ENCODE measurements around the gene RAD23B. TPM values are rescaled to one million over a fixed set of nuclear protein-coding genes. Genes with fewer than 3 reads are reported as not detected.

Gene RAD23B
- polyA plus RNA-seq, 1 experiment = 229 TPM

DNA sequence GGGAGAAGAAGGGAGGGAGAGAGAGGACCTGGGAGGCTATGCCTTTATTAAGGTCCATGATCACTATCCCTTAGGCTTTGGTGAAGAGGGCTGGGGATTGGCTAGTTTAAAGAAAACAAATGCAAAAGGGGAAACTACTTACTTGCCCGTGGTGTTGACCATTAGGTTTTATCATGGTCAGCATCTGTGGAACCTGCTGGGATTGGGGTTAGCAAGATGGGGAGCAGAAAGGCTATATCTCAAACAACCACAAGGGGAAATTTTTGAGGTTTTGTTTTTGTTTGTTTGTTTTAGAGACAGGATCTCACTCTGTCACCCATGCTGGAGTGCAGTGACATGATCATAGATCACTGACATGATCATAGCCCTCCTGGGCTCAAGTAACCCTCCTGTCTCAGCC, 9.0 kb upstream of the RAD23B start:
- POLR2A ChIA-PET = no interaction called here

DNA sequence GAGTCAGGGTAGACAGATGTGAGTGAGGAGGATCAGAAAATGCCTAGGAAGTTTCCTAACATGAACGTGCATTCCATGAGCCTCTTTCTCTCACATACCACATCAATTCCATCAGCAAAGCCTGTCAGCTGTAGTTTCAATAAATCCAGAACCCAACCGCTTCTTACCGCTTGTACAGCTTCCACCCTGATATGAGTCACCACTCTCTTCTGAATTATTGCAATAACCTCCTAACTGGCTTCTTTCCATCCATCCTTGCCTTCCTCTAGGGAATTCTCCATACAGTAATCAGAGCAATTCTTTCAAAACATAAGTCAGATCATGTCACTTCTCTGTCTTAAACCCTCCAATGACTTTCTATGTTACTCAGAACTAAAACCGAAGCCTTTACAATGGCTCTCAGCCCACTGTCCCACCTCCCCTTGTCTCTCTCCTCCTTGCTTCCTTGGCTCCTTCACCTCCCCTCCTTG, 8.1 kb upstream of the RAD23B start:
- POLR2A ChIA-PET = no interaction called here

More for the DNA sequence above, 9.0 kb upstream of the RAD23B start:
- no peak overlapping the region for H3K4me3 ChIP-seq (ENCODE audit: low read depth, low read length)
- TF ChIP-seq, protein P1, sequence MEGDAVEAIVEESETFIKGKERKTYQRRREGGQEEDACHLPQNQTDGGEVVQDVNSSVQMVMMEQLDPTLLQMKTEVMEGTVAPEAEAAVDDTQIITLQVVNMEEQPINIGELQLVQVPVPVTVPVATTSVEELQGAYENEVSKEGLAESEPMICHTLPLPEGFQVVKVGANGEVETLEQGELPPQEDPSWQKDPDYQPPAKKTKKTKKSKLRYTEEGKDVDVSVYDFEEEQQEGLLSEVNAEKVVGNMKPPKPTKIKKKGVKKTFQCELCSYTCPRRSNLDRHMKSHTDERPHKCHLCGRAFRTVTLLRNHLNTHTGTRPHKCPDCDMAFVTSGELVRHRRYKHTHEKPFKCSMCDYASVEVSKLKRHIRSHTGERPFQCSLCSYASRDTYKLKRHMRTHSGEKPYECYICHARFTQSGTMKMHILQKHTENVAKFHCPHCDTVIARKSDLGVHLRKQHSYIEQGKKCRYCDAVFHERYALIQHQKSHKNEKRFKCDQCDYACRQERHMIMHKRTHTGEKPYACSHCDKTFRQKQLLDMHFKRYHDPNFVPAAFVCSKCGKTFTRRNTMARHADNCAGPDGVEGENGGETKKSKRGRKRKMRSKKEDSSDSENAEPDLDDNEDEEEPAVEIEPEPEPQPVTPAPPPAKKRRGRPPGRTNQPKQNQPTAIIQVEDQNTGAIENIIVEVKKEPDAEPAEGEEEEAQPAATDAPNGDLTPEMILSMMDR (IDR thresholded peaks at IDR 0.05; ENCODE audit: insufficient read depth, low read depth, low read length) = no peak
- H3K27me3 ChIP-seq (ENCODE audit: control insufficient read depth, insufficient read depth, low read length) = no peaks in the 10 kb centered on the region
- no peak for DNase-seq (ENCODE audit: low read depth)
- no peaks in the 10 kb centered on the region for H3K36me3 ChIP-seq (ENCODE audit: control insufficient read depth, insufficient read depth, low read length)
- CTCF ChIA-PET = interaction anchor here (0.8 to 1.5 kb wide), 2 partner anchors 11 to 22 kb away, joined by 3 to 4 read pairs; no protein-coding TSS in a partner anchor

DNA sequence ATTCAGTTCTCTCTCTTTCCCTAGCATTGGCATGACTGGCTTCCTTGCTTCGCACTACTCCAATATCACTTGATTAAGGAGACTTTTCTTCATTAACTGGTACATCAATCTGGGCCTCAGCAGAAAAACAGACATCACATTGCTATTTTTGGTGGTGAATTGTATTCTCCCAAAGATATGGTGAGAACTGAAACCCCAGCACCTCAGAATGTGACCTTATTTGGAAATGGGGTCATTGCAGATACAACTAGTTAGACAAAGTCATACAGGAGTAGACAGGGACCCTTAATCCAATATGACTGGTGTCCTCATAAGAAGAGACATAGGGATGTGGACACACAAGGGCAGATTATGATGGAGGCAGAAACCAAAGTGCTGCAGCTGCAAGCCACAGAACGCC, 7.5 kb upstream of the RAD23B start:
- ChIA-PET POLR2A (no interaction called here), CTCF (interaction anchor here (0.6 kb wide), 1 partner anchor 190 kb away, joined by 4 read pairs; no protein-coding TSS in a partner anchor)
- DNase-seq (ENCODE audit: low read depth) = no peak
- no peaks in the 10 kb centered on the region for H3K27me3 ChIP-seq (ENCODE audit: control insufficient read depth, insufficient read depth, low read length)
- H3K4me3 ChIP-seq (ENCODE audit: low read depth, low read length) = no peak overlapping the region
- TF ChIP-seq, protein P1 (IDR thresholded peaks at IDR 0.05; ENCODE audit: insufficient read depth, low read depth, low read length) = no peak
- H3K36me3 ChIP-seq (ENCODE audit: control insufficient read depth, insufficient read depth, low read length) = no peaks in the 10 kb centered on the region

More for the DNA sequence above, 8.1 kb upstream of the RAD23B start:
- peak; percentile 97 for DNase-seq (ENCODE audit: low read depth)
- H3K27me3 ChIP-seq (ENCODE audit: control insufficient read depth, insufficient read depth, low read length) = no peaks in the 10 kb centered on the region
- TF ChIP-seq, protein P1 (IDR thresholded peaks at IDR 0.05; ENCODE audit: insufficient read depth, low read depth, low read length) = no peak
- CTCF ChIA-PET = no interaction called here
- no peak overlapping the region for H3K4me3 ChIP-seq (ENCODE audit: low read depth, low read length)
- no peaks in the 10 kb centered on the region for H3K36me3 ChIP-seq (ENCODE audit: control insufficient read depth, insufficient read depth, low read length)

DNA sequence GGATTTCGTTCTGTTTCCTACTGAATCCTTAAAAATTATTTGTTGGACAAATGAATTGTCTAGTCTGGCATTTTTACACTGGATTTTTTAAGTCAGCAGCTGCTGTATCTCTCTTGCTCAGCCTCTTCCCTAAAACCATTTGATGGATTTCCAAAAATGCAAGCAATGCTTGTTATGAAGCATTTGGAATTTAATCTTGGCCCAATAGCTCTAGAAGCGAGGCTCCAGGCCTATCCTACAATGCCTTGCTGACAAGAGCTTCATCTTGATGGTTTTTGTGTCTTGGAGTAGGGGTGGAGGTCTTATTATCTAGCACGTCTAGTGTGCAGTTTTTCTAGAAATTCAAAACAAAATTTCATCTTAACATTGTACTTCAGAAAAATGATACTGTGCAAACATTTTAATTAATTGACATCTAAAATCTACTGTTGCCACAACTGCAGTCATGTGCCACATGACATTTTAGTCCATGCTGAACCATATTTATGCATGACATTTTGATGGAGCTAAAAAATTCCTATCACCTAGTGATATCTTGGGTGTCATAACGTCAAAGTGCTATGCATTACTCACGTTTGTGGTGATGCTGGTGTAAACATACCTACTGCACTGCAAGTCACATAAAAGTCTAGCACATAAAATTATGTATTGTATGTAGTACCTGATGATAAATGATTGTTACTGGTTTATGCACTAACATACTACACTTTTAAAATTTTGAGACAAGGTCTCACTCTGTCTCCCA, 5.9 kb upstream of the RAD23B start:
- no peaks in the 10 kb centered on the region for H3K36me3 ChIP-seq (ENCODE audit: control insufficient read depth, insufficient read depth, low read length)
- H3K4me3 ChIP-seq (ENCODE audit: low read depth, low read length) = no peak overlapping the region
- TF ChIP-seq, protein P1 (IDR thresholded peaks at IDR 0.05; ENCODE audit: insufficient read depth, low read depth, low read length) = no peak
- no peaks in the 10 kb centered on the region for H3K27me3 ChIP-seq (ENCODE audit: control insufficient read depth, insufficient read depth, low read length)
- CTCF ChIA-PET = interaction anchor here (0.7 to 1.1 kb wide), 2 partner anchors 26 to 46 kb away, joined by 3 read pairs; no protein-coding TSS in a partner anchor
- DNase-seq (ENCODE audit: low read depth) = peak; percentile 38
- POLR2A ChIA-PET = interaction anchor here (0.7 kb wide), 1 partner anchor 22 kb away, joined by 4 read pairs; no protein-coding TSS in a partner anchor

DNA sequence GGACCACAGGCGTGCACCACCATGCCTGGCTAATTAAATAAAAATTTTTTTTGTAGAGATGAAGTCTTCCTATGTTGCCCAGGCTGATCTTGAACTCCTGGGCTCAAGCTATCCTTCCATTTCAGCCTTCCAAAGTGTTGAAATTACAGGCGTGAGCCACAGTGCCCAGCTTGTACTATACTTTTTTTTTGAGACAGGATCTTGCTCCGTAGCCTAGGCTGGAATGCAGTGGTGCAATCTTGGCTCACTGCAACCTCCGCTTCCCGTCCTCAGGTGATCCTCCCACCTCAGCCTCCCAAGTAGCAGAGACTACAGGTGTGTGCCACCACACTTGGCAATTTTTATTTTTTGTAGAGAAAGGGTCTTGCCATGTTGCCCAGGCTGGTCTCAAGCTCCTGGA, 5.3 kb upstream of the RAD23B start:
- Histone ChIP-seq H3K27me3 (ENCODE audit: control insufficient read depth, insufficient read depth, low read length) (no peaks in the 10 kb centered on the region), H3K36me3 (ENCODE audit: control insufficient read depth, insufficient read depth, low read length) (no peaks in the 10 kb centered on the region), H3K4me3 (ENCODE audit: low read depth, low read length) (no peak overlapping the region)
- DNase-seq (ENCODE audit: low read depth) = no peak
- ChIA-PET CTCF (interaction anchor here (1.1 kb wide), 1 partner anchor 45 kb away, joined by 3 read pairs; no protein-coding TSS in a partner anchor), POLR2A (no interaction called here)
- TF ChIP-seq, protein P1 (IDR thresholded peaks at IDR 0.05; ENCODE audit: insufficient read depth, low read depth, low read length) = no peak
